GM19372 (cell line): ENCODE results near the gene CAPG.
"Not testable (repeated sequence)": the region's sequence is repeated elsewhere in the genome, so short reads cannot be mapped to it uniquely, and the experiment has no call there.

Experiments
- ATAC-seq: cut with Tn5 transposase; IDR thresholded peaks from one replicate; pipeline ENCODE4 v1.9.1; 2021; ENCODE audit warnings: mild to moderate bottlenecking, low read depth, moderate library complexity; ENCODE audit not compliant: unreplicated experiment

The CAPG gene

GRCh38 chr2:85409845-85410583 is at the start of gene CAPG:
TSS of gene CAPG (minus strand) at chr2:85410366. CDS start at chr2:85402145, 8,221 bp downstream.
- ATAC-seq, result peak; percentile 73

GRCh38 chr2:85459771-85460170 is 49.6 kb upstream of the CAPG start:
- no peak for ATAC-seq

DNA sequence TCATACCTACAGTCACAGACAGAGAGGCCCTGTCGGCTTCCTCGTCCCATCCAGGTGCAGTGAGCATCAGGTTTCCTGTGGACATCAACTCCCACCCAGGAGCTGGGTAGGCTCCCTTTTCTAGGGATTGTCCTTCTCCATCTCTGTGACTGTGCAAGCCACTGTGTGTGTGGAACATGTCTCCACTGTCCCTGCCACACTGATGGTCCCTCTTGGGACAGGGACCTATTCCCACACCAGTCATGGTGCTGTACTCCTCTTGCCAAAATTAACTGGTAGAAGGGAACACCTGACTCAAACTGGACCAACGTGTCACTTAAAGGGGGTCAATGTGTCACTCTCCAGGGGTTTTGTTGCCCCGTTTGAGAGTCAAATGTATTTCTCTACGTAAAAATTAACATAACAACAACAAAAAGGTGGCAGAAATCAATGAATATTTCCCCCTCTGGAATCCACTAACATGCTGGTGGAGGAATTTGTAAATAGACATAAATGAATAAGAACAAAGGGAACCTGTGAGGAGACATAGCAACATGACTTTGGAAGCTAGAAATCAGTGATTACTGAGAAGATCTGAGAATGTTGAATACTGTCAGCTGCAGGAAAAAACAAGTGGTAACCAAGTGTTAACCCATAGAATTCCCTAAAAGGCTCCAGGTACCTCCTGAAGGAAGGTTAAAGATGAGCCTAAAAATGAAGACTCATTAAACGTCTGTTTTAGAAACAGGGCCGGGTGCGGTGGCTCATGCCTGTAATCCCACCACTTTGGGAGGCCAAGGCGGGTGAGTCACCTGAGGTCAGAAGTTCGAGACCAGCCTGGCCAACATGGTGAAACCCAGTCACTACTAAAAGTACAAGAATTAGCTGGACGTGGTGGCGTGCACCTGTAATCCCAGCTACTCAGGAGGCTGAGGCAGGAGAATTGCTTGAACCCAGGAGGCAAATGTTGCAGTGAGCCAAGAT is 48.7 kb upstream of the CAPG start:
- no peak for ATAC-seq

DNA sequence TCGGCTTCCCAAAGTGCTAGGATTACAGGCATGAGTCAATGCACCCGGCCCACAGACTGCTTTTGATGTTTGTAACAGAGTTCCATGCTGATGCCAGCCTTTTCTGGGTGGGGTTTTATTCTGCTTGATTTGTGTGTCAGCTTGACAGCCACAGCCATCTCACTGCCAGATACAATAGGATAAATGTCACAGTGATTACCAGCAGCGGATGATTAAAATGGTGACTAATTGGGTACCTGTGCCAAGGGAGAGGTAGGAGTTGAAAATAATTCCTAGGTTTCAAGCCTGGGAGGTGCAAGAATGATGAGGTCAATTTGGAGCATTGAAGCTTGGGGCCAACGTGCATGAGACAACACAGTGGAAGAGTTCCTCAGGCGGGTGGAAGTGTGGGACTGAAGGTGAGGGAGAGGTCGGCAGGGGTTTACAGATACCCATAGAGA is 47.7 kb upstream of the CAPG start:
- ATAC-seq, result no peak

DNA sequence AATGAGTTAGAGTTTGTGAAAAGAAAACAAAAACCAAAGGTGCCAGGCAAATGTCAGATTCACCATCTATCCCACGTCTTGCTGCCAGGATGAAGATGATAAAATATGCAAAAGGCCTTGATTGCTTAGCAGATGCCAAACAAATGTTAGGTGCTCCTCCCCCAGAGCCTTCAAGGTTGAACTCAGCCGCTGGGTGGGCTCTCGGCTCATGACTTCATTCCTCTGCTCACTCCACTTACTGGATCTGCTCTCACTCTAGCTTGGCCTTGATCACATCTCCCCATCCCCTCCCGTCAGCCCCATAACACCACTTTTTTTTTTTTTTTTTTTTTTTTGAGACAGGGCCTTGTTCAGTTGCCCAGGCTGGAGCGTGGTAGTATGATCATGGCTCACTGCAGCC is 46.9 kb upstream of the CAPG start:
- ATAC-seq, result no peak

- no peak for ATAC-seq
Observed at GRCh38 chr2:85455552-85456090, 45.5 kb upstream of the CAPG start.

DNA sequence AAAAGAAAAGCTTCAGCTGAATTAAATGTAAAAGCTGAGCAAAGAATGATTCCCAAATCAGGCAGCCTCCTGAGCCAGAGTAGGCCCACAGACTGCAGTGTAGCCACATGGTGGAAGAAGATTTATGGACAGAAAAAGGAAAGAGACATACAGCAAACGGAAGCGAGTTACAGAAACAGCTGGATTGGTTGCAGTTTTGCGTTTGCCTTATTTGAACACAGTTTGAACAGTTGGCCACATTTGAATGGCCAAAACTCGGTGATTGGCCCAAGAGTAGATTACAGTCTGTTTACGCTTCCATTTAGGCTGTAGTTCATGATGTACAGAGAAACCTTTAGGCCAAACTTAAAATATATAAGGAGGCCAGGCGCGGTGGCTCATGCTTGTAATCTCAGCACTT is 43.4 kb upstream of the CAPG start:
- no peak for ATAC-seq

- ATAC-seq, result no peak
Observed at GRCh38 chr2:85452237-85452636, 42.1 kb upstream of the CAPG start.

DNA sequence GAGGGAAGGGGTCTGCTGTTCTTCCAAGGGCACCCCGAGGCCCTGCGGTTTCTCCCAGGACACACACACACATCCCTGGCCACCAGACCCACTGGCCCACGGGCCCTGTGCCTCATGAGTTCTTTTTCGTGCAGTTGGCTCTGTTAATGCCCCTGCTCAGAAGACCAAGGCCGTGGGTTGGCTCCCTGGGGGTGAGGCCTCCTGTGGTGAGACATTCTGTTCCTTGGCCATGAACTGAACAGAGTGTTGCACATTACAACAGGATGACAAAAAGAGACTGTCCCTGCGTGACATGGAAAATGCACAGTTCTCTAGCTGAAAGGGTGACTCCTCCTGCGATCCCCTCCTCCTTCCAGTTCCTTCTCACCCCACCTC is 39.0 kb upstream of the CAPG start:
- ATAC-seq, result no peak

DNA sequence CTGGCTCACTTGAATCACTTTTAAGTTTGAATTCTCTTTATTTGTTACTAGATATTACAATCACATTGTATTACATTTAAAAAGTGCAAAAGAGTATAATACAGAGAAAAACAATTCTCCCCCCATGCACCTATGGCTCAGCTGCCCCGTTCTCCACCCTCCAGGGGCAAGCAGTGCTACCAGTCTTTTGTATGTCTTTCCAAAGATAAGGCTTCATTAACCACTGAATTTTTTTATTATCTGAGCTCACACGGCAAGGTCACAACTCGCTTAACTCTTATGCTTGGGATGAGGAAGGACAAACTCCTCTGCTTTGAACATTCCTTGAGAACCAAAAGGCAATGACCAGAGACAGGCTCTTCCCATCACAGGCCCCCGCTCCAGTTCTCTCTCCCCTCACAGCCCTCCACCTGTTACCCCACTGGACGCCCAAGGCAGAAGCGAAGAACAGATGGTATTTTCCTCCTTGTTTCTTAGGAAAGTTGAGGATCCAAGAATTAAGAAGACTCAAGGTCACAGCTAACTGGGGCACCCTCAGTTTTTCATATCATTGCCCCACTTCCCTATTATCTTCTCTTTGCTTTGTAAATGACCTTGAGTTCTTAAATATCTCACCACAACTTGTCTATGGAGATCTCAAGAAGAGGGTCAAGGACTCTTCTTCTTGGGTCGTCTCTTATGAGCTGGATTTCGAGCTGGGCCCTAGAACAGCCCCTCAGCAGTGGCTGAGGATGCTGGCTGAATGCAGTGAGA is 38.5 kb upstream of the CAPG start:
- ATAC-seq, result no peak

DNA sequence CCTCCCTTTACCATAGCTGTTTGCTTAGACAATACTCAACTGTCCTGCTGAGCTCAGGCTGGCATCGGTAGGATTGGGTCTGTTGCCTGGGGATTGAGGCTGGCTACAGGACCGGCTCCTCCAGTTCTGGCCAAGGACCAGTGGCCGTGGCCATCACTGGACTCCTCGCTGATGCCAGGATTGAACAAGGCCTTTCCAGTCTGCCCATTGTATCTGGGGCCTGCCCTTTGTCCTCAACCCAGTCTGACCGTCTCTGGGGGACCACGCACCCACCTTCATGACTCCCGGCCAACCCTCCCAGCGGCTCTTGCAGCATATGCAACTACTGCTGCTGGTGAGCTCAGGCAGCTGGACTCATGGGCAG is 37.0 kb upstream of the CAPG start:
- no peak for ATAC-seq

DNA sequence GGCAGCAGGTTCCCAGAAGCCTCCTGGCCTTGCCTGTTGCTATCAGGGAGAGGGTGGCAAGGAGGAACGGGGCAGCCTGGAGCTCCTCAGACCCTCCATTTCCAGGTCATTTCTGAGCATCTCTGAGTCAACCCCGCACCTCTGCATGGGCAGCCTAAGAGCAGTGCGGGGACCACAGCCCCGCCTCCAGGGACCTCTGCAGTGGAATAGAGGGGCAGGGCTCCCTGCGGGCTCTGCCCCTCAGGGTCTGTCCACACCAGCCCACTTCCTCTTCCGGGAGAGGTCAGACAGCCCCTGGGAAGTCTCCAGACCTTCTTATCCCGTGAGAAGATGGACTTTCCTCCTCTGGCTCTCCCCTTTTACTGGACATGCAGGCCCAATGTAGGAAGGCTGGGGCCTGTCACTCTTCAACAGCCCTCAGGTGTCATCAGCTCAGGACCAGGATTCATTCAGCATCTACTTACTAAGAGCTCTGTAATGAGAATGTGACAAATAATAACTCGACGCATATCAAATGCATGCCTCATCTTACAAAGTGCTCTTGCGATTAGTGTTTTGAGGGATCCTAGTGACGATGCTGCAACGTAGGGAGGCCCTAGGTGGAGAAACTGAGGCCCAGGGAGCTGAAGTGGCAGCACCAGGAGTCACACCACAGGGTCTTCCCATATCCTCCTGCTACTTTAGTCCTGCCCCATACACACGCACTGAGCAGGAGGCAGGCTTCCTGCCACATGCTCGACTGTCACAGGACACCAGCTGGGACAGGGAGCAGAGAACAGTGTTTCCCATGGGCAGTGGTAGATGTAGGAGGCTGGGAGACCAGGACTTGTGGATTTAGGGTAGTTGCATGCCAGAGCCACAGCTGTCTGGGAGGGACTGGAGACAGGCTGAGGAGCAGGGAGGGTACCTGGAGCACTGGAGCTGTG is 36.4 kb upstream of the CAPG start:
- ATAC-seq, result no peak

DNA sequence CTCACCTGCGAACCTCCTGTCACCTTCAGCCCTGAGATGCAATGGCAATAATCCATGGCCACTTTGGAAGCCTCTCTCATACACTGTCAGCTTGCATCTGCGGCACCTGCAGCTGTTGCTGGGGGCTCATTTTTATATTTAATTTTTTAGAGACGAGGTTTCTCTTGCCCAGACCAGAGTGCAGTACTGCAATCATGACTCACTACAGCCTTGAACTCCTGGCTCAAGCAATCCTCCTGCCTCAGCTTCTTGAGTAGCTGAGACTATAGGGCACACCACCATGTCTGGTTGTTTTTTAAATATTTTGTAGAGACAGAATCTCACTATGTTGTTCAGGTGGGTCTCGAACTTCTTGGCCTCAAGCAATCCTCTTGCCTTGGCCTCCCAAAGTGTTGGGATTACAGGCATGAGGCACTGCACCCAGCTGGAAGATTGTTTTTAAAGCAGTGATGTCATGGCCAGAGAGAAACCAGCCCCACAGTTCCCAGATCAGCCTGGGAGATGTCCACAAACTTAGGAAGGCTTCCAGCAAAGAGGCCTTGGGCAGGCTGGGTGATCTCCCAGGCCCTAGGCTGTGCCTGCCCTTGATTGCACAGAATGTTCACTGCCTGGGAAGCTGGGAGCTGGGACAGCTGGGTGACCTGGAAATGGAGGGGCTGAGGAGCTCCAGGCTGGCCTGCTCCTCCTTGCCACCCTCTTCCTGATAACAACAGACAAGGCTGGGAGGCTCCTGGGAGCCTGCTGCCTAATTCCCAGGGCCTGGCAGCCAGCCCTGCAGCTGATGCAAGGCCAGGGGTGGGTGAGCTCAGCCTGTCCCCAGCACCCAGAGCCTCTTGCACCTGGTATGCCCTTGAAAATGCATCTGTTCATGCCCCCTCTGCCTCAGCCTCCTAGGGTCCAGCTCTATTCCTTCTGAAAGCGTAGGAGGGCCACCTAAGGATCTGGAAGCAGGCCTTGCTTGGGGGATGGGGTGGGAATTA is 35.4 kb upstream of the CAPG start:
- ATAC-seq, result no peak

GRCh38 chr2:85444629-85445172 is 34.5 kb upstream of the CAPG start:
- ATAC-seq, result no peak

- no peak for ATAC-seq
Observed at GRCh38 chr2:85441864-85442263, 31.7 kb upstream of the CAPG start.

DNA sequence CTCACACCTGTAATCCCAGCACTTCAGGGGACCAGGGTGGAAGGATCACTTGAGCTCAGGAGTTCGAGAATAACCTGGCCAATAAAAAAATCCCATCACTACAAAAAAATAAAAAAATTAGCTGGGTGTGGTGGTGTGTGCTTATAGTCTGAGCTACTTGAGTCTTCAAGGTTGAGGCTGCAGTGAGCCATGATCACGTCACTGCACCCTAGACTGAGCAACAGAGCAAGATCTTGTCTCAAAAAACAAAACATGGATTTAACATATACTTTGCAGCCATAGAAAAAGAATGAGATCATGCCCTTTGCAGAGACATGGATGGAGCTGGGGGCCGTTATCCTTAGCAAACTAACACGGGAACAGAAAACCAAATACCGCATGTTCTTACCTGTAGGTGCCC is 30.6 kb upstream of the CAPG start:
- no peak for ATAC-seq

DNA sequence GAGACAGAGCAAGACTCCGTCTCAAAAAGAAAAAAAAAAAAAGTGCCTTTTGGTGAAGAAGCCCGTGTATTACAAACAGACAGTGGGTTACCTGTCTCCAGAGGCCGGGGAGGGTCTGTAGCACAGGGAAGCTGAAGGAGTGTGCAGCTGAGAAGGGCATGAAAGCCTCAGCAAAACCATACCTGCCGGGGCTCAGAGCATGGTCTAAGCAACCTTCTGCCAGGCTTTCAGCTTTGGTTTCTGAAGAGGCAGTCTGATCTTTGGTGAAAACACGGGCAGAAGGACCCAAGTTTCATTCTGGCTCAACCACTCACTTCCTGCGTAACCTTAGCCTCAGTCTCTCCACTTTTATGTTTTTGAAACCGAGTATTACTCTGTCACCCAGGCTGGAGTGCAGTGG is 29.8 kb upstream of the CAPG start:
- ATAC-seq, result no peak

GRCh38 chr2:85439569-85439968 is 29.4 kb upstream of the CAPG start:
- ATAC-seq, result not testable (repeated sequence)
